WTC11 (cell line): Measurements from ENCODE around the gene RETREG2. TPM values are rescaled to one million over a fixed set of nuclear protein-coding genes. Genes with fewer than 3 reads are reported as not detected.

Experiments used
- ATAC-seq: fragments of 200-7000 bp; cut with Tn5 transposase; 2 replicates; pipeline ENCODE4 v1.10.0; 2021; ENCODE audit warnings: mild to moderate bottlenecking, moderate library complexity
- CTCF ChIA-PET: fragments of 300-600 bp; sonication (Branson Sonifier 250); formaldehyde crosslinking; loops from one replicate; lab custom pipeline; 2021; ENCODE audit warnings: antibody characterized with exemption; lab: Charles Lee
- POLR2A ChIA-PET: fragments of 350-600 bp; sonication (Branson Sonifier 250); formaldehyde crosslinking; loops from one replicate; lab custom pipeline; 2021; ENCODE audit warnings: antibody characterized with exemption; lab: Charles Lee
- DNase-seq: peaks from one replicate; pipeline ENCODE4 v3.0.0; 2021; ENCODE audit warnings: low spot score
- H3K27ac Mint-ChIP-seq: 2 replicates; pipeline ENCODE4 v1.8.0; 2021; ENCODE audit warnings: mixed read lengths
- H3K27me3 Mint-ChIP-seq: 2 replicates; pipeline ENCODE4 v1.8.0; 2021; ENCODE audit warnings: low read depth, mild to moderate bottlenecking, moderate library complexity, mixed read lengths
- H3K36me3 Mint-ChIP-seq: 2 replicates; pipeline ENCODE4 v1.8.0; 2021; ENCODE audit warnings: mixed read lengths
- H3K4me1 Mint-ChIP-seq: 2 replicates; pipeline ENCODE4 v1.8.0; 2022; ENCODE audit warnings: mixed read lengths
- H3K4me3 Mint-ChIP-seq: 2 replicates; pipeline ENCODE4 v1.8.0; 2021; ENCODE audit warnings: mild to moderate bottlenecking, moderate library complexity, mixed read lengths
- H3K9me3 Mint-ChIP-seq: 2 replicates; pipeline ENCODE4 v1.8.0; 2021; ENCODE audit warnings: mixed read lengths
- ATF1 ChIP-seq: sonication (generic); formaldehyde crosslinking; IDR thresholded peaks from 2 replicates; pipeline ENCODE4 v1.8.1; 2023; ENCODE audit warnings: mild to moderate bottlenecking, moderate library complexity, missing genetic modification reagents
- CREB1 ChIP-seq: sonication (generic); formaldehyde crosslinking; IDR thresholded peaks from 2 replicates; pipeline ENCODE4 v1.8.0; 2023; ENCODE audit warnings: mild to moderate bottlenecking, missing genetic modification reagents
- CREM ChIP-seq: sonication (generic); formaldehyde crosslinking; IDR thresholded peaks from 2 replicates; pipeline ENCODE4 v1.8.1; 2022; ENCODE audit warnings: mild to moderate bottlenecking, missing genetic modification reagents, moderate library complexity
- FOXJ3 ChIP-seq: sonication (generic); formaldehyde crosslinking; IDR thresholded peaks from 2 replicates; pipeline ENCODE4 v1.9.0; 2021; ENCODE audit warnings: missing genetic modification reagents, mild to moderate bottlenecking, borderline replicate concordance
- GRHL2 ChIP-seq: fragments of 250-450 bp; sonication (Bioruptor Pico); IDR thresholded peaks from 2 replicates; pipeline ENCODE4 v1.8.0; 2022; ENCODE audit warnings: mild to moderate bottlenecking, moderate library complexity; ENCODE audit not compliant: insufficient replicate concordance, severe bottlenecking
- NR1H2 ChIP-seq: sonication (generic); formaldehyde crosslinking; IDR thresholded peaks from 2 replicates; pipeline ENCODE4 v1.9.0; 2021; ENCODE audit warnings: mild to moderate bottlenecking, moderate library complexity, missing genetic modification reagents
- SMAD3 ChIP-seq: sonication (generic); formaldehyde crosslinking; IDR thresholded peaks from 2 replicates; pipeline ENCODE4 v1.8.0; 2022; ENCODE audit warnings: missing genetic modification reagents, mild to moderate bottlenecking, borderline replicate concordance
- SOX15 ChIP-seq: fragments of 250-450 bp; sonication (Bioruptor Pico); IDR thresholded peaks from 2 replicates; pipeline ENCODE4 v1.9.0; 2021; ENCODE audit warnings: mild to moderate bottlenecking
- TCF7 ChIP-seq: sonication (generic); formaldehyde crosslinking; IDR thresholded peaks from 2 replicates; pipeline ENCODE4 v1.8.0; 2022; ENCODE audit warnings: mild to moderate bottlenecking, low read depth, missing genetic modification reagents, moderate library complexity
- TP53 ChIP-seq: sonication (generic); formaldehyde crosslinking; IDR thresholded peaks from 2 replicates; pipeline ENCODE4 v1.8.1; 2023; ENCODE audit warnings: mild to moderate bottlenecking, missing genetic modification reagents
- ZNF138 ChIP-seq: sonication (generic); formaldehyde crosslinking; conservative IDR thresholded peaks from 2 replicates; pipeline ENCODE4 v1.8.1; 2022; ENCODE audit warnings: mild to moderate bottlenecking, moderate library complexity, missing genetic modification reagents
- ZNF232 ChIP-seq: sonication (generic); formaldehyde crosslinking; IDR thresholded peaks from 2 replicates; pipeline ENCODE4 v1.8.0; 2022; ENCODE audit warnings: mild to moderate bottlenecking, missing genetic modification reagents
- ZNF423 ChIP-seq: fragments of 250-450 bp; sonication (Bioruptor Pico); IDR thresholded peaks from 2 replicates; pipeline ENCODE4 v2.1.2; 2022; ENCODE audit warnings: mild to moderate bottlenecking, moderate library complexity
- total RNA-seq: library from RNA; stranded (reverse); gene quantifications from 3 replicates; pipeline ENCODE4 v1.2.3, GENCODE V29; 2021
- TF ChIP-seq, protein P1 (sequence below): fragments of 250-450 bp; sonication (Bioruptor Pico); IDR thresholded peaks from 2 replicates; pipeline ENCODE4 v1.9.0; 2021; ENCODE audit warnings: mild to moderate bottlenecking, borderline replicate concordance
- TF ChIP-seq, protein P2 (sequence below): sonication (generic); formaldehyde crosslinking; IDR thresholded peaks from 2 replicates; pipeline ENCODE4 v1.8.0; 2023; ENCODE audit warnings: missing genetic modification reagents, mild to moderate bottlenecking, borderline replicate concordance
- TF ChIP-seq, protein P3 (sequence below): sonication (generic); formaldehyde crosslinking; IDR thresholded peaks from 2 replicates; pipeline ENCODE4 v1.8.1; 2022; ENCODE audit warnings: missing genetic modification reagents, borderline replicate concordance
- TF ChIP-seq, protein P4 (sequence below): sonication (generic); formaldehyde crosslinking; conservative IDR thresholded peaks from 2 replicates; pipeline ENCODE4 v1.8.1; 2022; ENCODE audit warnings: mild to moderate bottlenecking, missing genetic modification reagents
- TF ChIP-seq, protein P5 (sequence below): sonication (generic); formaldehyde crosslinking; IDR thresholded peaks from 2 replicates; pipeline ENCODE4 v1.8.1; 2023; ENCODE audit warnings: mild to moderate bottlenecking, moderate library complexity, missing genetic modification reagents
- TF ChIP-seq, protein P6 (sequence below): sonication (generic); formaldehyde crosslinking; IDR thresholded peaks from 2 replicates; pipeline ENCODE4 v1.8.0; 2022; ENCODE audit warnings: mild to moderate bottlenecking, missing genetic modification reagents
- TF ChIP-seq, protein P7 (sequence below): sonication (generic); formaldehyde crosslinking; IDR thresholded peaks from 2 replicates; pipeline ENCODE4 v1.8.0; 2022; ENCODE audit warnings: mild to moderate bottlenecking, missing genetic modification reagents

Gene RETREG2
- total RNA-seq, 1 experiment from 2014 or later = 60.2 TPM

DNA sequence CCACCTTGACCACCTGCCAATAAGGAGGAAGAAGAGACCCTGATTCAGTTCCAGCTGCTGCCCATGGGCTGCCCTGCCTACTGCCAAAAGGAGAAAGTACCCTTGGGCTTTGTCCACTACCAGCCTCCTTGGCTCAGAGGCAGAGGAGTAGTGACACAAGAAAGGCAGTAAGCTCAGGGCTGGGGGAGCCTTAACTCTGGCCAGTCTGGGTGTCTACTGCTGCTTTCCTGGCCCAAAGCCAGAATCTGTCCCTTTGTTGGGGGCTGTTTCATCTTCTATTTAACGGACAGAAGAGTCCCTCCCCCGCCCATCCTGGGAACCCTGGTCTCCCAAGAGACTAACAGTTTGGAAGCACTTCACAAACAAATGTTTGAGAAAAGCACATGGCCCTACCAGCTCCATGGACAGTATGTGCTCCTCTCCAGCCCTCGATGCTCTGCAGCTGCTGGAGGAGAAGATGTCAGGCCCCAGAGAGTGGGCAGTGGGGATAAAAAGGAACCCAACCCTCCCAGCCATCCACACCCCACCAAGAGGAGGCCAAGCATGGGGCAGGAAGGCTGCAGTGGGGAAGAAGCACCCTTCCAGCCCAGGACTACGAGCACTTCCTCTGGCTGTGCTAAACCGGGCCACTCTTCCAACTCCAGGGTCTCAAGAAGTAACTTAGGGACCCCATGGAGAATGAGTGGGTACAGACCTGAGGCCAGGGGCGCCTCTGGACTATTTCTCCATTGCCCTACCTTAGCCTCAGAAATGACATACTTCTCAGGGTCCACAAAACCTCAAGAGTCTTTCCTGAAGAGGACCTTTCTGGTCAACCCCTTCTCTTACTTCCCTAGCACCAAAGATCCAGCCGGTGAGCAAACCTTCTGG lies 50.2 kb downstream of the RETREG2 start:
- DNase-seq = no peak
- Mint-ChIP-seq H3K9me3 (no peaks in the 10 kb centered on the region), H3K36me3 (peaks cover 47% of the 10 kb centered on the region), H3K4me1 (peaks cover 12% of the 10 kb centered on the region), H3K27me3 (no peaks in the 10 kb centered on the region), H3K27ac (no peak overlapping the region), H3K4me3 (peak overlapping the region; percentile 69)
- ATAC-seq = no peak
- ChIA-PET CTCF (interaction anchor here (1.2 to 2.4 kb wide), 4 partner anchors 10 to 67 kb away, joined by 4 to 21 read pairs (median 7); partner anchors contain the start of gene ABCB6), POLR2A (interaction anchor here (0.5 to 2.4 kb wide), 4 partner anchors 10 to 25 kb away, joined by 3 to 18 read pairs (median 9); partner anchors contain the start of genes ABCB6, GLB1L, STK16 and TUBA4B)
- TF ChIP-seq, protein P1, sequence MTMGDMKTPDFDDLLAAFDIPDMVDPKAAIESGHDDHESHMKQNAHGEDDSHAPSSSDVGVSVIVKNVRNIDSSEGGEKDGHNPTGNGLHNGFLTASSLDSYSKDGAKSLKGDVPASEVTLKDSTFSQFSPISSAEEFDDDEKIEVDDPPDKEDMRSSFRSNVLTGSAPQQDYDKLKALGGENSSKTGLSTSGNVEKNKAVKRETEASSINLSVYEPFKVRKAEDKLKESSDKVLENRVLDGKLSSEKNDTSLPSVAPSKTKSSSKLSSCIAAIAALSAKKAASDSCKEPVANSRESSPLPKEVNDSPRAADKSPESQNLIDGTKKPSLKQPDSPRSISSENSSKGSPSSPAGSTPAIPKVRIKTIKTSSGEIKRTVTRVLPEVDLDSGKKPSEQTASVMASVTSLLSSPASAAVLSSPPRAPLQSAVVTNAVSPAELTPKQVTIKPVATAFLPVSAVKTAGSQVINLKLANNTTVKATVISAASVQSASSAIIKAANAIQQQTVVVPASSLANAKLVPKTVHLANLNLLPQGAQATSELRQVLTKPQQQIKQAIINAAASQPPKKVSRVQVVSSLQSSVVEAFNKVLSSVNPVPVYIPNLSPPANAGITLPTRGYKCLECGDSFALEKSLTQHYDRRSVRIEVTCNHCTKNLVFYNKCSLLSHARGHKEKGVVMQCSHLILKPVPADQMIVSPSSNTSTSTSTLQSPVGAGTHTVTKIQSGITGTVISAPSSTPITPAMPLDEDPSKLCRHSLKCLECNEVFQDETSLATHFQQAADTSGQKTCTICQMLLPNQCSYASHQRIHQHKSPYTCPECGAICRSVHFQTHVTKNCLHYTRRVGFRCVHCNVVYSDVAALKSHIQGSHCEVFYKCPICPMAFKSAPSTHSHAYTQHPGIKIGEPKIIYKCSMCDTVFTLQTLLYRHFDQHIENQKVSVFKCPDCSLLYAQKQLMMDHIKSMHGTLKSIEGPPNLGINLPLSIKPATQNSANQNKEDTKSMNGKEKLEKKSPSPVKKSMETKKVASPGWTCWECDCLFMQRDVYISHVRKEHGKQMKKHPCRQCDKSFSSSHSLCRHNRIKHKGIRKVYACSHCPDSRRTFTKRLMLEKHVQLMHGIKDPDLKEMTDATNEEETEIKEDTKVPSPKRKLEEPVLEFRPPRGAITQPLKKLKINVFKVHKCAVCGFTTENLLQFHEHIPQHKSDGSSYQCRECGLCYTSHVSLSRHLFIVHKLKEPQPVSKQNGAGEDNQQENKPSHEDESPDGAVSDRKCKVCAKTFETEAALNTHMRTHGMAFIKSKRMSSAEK = no peak
- TF ChIP-seq ZNF232 (CRISPR knock-in tag) (no peak), ZNF423 (CRISPR knock-in tag) (no peak), TP53 (CRISPR knock-in tag) (no peak), CREM (CRISPR knock-in tag) (no peak), FOXJ3 (no peak), TCF7 (no peak), CREB1 (CRISPR knock-in tag) (no peak), SOX15 (CRISPR knock-in tag) (no peak), SMAD3 (CRISPR knock-in tag) (no peak), GRHL2 (CRISPR knock-in tag) (no peak), ZNF138 (no peak), NR1H2 (CRISPR knock-in tag) (no peak), ATF1 (CRISPR knock-in tag) (no peak)
- TF ChIP-seq, protein P2, sequence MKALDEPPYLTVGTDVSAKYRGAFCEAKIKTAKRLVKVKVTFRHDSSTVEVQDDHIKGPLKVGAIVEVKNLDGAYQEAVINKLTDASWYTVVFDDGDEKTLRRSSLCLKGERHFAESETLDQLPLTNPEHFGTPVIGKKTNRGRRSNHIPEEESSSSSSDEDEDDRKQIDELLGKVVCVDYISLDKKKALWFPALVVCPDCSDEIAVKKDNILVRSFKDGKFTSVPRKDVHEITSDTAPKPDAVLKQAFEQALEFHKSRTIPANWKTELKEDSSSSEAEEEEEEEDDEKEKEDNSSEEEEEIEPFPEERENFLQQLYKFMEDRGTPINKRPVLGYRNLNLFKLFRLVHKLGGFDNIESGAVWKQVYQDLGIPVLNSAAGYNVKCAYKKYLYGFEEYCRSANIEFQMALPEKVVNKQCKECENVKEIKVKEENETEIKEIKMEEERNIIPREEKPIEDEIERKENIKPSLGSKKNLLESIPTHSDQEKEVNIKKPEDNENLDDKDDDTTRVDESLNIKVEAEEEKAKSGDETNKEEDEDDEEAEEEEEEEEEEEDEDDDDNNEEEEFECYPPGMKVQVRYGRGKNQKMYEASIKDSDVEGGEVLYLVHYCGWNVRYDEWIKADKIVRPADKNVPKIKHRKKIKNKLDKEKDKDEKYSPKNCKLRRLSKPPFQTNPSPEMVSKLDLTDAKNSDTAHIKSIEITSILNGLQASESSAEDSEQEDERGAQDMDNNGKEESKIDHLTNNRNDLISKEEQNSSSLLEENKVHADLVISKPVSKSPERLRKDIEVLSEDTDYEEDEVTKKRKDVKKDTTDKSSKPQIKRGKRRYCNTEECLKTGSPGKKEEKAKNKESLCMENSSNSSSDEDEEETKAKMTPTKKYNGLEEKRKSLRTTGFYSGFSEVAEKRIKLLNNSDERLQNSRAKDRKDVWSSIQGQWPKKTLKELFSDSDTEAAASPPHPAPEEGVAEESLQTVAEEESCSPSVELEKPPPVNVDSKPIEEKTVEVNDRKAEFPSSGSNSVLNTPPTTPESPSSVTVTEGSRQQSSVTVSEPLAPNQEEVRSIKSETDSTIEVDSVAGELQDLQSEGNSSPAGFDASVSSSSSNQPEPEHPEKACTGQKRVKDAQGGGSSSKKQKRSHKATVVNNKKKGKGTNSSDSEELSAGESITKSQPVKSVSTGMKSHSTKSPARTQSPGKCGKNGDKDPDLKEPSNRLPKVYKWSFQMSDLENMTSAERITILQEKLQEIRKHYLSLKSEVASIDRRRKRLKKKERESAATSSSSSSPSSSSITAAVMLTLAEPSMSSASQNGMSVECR (CRISPR knock-in tag) = no peak
- TF ChIP-seq, protein P3, sequence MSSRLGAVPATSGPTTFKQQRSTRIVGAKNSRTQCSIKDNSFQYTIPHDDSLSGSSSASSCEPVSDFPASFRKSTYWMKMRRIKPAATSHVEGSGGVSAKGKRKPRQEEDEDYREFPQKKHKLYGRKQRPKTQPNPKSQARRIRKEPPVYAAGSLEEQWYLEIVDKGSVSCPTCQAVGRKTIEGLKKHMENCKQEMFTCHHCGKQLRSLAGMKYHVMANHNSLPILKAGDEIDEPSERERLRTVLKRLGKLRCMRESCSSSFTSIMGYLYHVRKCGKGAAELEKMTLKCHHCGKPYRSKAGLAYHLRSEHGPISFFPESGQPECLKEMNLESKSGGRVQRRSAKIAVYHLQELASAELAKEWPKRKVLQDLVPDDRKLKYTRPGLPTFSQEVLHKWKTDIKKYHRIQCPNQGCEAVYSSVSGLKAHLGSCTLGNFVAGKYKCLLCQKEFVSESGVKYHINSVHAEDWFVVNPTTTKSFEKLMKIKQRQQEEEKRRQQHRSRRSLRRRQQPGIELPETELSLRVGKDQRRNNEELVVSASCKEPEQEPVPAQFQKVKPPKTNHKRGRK = no peak
- TF ChIP-seq, protein P4, sequence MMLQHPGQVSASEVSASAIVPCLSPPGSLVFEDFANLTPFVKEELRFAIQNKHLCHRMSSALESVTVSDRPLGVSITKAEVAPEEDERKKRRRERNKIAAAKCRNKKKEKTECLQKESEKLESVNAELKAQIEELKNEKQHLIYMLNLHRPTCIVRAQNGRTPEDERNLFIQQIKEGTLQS (CRISPR knock-in tag) = no peak
- TF ChIP-seq, protein P5, sequence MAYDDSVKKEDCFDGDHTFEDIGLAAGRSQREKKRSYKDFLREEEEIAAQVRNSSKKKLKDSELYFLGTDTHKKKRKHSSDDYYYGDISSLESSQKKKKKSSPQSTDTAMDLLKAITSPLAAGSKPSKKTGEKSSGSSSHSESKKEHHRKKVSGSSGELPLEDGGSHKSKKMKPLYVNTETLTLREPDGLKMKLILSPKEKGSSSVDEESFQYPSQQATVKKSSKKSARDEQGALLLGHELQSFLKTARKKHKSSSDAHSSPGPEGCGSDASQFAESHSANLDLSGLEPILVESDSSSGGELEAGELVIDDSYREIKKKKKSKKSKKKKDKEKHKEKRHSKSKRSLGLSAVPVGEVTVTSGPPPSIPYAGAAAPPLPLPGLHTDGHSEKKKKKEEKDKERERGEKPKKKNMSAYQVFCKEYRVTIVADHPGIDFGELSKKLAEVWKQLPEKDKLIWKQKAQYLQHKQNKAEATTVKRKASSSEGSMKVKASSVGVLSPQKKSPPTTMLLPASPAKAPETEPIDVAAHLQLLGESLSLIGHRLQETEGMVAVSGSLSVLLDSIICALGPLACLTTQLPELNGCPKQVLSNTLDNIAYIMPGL (CRISPR knock-in tag) = no peak
- TF ChIP-seq, protein P6, sequence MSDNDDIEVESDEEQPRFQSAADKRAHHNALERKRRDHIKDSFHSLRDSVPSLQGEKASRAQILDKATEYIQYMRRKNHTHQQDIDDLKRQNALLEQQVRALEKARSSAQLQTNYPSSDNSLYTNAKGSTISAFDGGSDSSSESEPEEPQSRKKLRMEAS (CRISPR knock-in tag) = no peak
- TF ChIP-seq, protein P7, sequence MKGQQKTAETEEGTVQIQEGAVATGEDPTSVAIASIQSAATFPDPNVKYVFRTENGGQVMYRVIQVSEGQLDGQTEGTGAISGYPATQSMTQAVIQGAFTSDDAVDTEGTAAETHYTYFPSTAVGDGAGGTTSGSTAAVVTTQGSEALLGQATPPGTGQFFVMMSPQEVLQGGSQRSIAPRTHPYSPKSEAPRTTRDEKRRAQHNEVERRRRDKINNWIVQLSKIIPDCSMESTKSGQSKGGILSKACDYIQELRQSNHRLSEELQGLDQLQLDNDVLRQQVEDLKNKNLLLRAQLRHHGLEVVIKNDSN (CRISPR knock-in tag) = no peak
